Stimulated activated CD4-positive, alpha-beta T cell treated with anti-CD3 and anti-CD28 coated beads, Interleukin-4, amount 100 ng/mL, for 24 hours (primary cell): Measurements from ENCODE around the gene TVP23C.
"Not testable (repeated sequence)": the region's sequence is repeated elsewhere in the genome, so short reads cannot be mapped to it uniquely, and the experiment has no call there.

ENCODE experiments used
- DNase-seq: peaks from one replicate; pipeline ENCODE4 v3.0.0-alpha.2; 2020

TVP23C gene

GRCh38 chr17:15526292-15527218 lies 36.7 kb downstream of the TVP23C start:
- DNase-seq = peak; percentile 6

- not testable (repeated sequence) for DNase-seq
Observed at GRCh38 chr17:15524990-15525985, 38.0 kb downstream of the TVP23C start.

DNA sequence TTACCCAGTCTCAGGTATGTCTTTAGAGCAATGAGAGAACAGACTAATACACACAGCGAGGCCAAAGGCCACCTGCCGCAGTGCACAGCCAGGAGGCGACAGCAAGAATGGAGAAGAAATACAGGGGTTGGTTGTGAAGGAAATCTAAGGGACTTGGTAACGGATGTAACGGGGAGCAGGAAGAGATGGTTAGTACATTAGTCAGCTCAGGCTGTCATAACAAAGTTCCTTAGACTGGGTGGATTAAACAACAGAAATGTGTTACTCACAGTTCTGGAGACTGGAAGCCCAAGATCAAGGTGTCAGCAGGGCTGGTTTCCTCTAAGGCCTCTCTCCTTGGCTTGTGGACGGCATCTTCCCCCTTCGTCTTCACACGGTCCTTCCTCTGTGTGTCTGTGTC lies 47.1 kb downstream of the TVP23C start:
- DNase-seq = no peak

DNA sequence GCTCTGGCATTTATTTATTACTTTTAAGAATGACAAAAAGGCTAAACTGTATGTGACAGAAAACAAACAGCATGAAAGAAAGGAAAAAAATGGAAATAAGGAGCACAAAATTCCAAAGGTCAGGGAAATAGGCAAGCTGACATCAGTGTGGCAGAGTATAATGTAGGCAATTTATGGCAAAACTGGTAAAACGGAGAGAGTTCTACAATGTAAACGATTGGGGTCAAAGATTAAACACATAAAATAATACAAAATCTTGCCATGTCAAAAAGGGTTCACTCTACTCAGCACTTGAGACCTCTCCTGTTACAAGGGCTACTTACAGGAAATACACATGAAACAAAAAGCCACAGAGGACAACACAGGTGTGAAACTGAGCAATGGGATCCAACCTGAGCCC lies 48.8 kb downstream of the TVP23C start:
- DNase-seq = no peak

DNA sequence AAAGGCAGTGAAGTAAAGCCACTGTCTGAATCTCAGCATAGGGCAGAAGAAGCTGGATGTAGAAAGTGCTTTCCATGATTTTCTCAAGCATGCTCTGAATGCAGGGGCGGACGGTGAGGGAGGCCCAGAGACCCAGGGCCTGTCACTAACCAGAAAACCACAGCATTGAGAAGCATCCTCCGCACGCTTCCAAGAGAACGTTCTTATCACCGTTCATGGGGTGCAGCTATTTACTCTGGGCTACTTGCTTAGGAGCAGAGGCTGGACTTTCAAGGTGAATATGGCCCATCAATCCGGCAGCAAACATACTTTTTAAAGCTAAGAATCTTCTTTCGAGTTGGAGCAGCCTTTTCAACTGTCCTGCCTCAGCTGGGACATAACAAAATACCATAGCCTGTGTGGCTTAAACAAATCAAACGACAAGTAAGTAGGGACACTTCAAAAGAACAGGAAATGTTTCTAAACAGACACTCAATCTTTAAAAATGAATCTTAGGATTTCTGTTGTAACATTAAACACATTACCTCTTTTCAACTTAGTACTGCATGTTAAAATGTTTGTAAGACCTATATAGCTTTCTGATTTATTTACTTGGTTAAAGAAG lies 49.3 kb downstream of the TVP23C start:
- no peak for DNase-seq

GRCh38 chr17:15513058-15513791 lies 50.1 kb downstream of the TVP23C start:
- DNase-seq = no peak

- DNase-seq = no peak
Observed at GRCh38 chr17:15512071-15512709, 51.1 kb downstream of the TVP23C start.

GRCh38 chr17:15511142-15511541 lies 52.1 kb downstream of the TVP23C start:
- DNase-seq = no peak

- DNase-seq = no peak
Observed at GRCh38 chr17:15510361-15510760, 52.9 kb downstream of the TVP23C start.

DNA sequence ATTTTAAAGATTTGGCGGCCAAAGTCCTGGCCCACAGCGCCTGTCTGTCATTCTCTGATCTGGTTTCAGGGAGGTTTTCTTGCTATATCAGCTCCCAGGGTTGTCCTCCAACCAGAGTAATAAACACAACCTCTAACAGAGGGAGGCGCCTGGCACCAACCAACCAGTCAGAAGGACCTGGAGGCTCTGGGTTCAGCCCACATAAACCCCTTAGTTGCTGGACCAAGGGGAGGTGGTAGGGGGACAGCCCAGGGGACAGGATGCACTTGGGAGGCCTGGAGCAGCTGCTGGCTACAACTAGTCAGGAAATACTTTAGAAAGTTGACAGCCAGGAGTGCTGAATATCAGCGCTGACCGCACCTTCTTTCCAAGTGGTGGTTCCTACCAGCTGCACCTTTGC lies 54.2 kb downstream of the TVP23C start:
- DNase-seq = no peak

DNA sequence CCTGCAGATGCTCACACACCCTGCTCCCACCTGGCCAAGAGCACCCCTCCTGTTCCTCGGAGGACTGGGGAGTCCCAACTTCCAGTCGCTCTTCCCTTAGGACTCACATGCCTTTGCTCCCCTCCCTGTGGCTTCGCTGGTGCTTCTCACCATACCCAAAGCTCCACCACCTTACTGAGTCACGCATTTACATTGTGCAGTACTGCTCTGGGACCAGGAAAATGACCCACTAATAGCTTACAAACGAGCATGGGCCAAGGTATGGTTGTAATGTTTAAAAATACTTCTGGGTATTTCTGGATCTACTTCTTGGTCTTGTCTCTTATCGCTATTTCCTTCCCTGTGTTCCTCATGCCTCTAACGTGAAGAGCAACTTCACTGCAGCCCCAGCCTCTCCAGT lies 54.8 kb downstream of the TVP23C start:
- no peak for DNase-seq

DNA sequence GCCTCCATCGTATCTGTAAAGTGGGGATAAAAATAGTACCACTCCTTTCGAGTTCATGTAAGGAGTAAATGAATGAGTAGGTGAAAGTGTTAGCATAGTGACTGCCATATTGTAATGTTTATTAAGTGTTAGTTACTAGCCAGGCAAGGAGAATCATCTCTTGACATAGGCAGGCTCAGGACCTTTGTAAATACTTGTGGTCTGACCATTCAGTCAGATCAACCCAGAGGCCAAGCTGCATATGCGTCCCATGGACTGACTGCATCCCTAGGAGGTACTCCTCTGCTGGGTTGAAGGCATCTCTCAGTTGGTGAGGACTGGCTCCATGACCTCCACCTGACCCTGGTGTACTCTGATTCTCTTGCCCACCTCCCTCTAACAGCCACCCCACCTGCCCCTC lies 55.4 kb downstream of the TVP23C start:
- no peak for DNase-seq

- DNase-seq = no peak
Observed at GRCh38 chr17:15507001-15507400, 56.3 kb downstream of the TVP23C start.

DNA sequence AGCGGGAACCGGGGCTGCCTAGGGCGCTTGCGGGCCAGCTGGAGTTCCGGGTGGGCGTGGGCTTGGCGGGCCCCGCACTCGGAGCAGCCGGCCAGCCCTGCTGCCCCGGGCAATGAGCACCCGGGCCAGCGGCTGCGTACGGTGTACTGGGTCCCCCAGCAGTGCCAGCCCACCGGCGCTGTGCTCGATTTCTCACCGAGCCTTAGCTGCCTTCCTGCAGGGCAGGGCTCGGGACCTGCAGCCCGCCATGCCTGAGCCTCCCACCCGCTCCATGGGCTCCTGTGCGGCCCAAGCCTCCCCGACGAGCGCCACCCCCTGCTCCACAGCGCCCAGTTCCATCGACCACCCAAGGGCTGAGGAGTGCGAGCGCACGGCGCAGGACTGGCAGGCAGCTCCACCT lies 57.6 kb downstream of the TVP23C start:
- DNase-seq = not testable (repeated sequence)

DNA sequence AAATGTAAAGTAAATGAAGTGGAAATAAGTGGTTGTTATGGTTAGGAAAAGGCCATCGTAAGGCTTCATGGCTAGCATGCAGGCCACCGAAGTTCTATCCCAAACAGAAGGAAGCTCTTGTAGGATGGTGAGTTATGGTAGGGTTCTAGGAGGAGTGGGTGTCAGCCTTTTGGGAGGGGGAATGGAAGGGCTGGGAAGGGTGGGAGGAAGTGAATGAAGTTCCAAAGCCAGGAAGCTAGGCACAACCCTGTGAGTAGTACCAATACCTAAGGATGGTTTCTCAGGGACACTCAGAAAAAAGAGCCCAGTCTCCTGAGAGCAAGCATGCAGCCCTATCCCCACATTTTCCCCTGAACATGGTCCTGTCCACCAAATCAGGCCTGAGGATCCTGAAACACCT lies 59.6 kb downstream of the TVP23C start:
- DNase-seq = no peak

DNA sequence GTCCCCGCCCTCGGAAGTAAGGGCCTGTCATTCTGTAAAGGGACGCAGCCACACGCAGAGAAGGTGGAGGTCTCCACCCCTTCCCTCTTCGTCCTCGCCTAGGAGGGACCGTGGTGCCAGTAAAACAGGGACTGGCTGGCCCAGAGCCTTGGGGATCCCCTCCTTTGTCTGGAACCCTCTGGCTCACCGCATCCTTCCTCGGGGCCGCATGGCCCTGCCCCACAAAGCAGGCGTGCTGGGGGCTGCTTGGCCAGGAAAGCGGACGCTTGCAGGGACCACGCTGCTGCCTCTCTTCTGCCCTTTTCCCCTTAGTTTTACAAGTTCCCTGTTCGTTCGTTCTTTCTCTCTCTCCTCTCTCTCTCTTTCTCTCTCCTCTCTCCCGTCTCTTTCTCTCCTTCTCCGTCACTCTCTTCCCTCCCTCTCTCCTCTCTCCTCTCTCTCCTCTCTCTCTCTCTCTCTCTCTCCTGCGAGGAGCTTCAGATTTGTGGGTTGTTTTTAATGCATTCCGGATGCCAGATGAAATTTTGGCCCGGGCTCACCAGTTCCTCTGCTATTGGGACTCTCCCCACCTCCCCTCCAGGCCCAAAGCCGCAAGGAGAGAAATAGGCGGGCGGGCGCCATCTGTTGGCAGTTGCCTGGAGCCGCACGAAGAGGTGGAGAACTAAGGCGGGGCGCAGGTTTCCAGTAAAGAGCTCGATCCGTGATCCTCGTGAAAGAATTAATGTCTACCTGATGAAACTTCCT lies 60.7 kb downstream of the TVP23C start:
- peak; percentile 72 for DNase-seq

- DNase-seq = no peak
Observed at GRCh38 chr17:15501793-15502192, 61.5 kb downstream of the TVP23C start.

GRCh38 chr17:15501282-15501681 lies 62.0 kb downstream of the TVP23C start:
- DNase-seq = no peak

DNA sequence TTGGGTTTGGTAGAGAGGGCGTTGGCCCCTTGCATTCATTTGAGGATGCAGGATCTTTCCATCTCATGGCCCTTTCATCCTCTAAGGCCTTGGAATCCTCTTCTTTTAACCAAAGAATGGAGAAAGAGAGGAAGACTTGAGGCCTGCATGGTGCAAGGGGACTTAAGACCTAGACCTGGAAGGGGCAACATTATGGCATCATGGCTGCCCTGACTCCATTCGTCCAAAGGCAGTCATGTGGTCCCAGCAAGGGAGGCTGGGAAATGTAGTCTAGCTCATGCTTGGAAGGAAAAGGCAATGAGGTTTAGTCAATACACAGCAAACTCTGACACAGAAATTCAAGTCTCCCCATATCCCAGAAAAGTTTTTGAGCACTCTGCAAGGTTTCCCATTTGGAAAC lies 65.2 kb downstream of the TVP23C start:
- no peak for DNase-seq

- no peak for DNase-seq
Observed at GRCh38 chr17:15496735-15497670, 66.3 kb downstream of the TVP23C start.
